GM12892 (cell line): Measurements from ENCODE around the gene CFAP61.

Experiments
- POLR2A ChIP-seq: IDR thresholded peaks from 2 replicates; pipeline ENCODE4 v1.6.1; 2011; ENCODE audit warnings: low read depth, low read length, control low read depth
- POLR2AphosphoS5 ChIP-seq: IDR thresholded peaks from 2 replicates; pipeline ENCODE4 v1.6.1; 2011; ENCODE audit warnings: low read depth, low read length, control low read depth

DNA sequence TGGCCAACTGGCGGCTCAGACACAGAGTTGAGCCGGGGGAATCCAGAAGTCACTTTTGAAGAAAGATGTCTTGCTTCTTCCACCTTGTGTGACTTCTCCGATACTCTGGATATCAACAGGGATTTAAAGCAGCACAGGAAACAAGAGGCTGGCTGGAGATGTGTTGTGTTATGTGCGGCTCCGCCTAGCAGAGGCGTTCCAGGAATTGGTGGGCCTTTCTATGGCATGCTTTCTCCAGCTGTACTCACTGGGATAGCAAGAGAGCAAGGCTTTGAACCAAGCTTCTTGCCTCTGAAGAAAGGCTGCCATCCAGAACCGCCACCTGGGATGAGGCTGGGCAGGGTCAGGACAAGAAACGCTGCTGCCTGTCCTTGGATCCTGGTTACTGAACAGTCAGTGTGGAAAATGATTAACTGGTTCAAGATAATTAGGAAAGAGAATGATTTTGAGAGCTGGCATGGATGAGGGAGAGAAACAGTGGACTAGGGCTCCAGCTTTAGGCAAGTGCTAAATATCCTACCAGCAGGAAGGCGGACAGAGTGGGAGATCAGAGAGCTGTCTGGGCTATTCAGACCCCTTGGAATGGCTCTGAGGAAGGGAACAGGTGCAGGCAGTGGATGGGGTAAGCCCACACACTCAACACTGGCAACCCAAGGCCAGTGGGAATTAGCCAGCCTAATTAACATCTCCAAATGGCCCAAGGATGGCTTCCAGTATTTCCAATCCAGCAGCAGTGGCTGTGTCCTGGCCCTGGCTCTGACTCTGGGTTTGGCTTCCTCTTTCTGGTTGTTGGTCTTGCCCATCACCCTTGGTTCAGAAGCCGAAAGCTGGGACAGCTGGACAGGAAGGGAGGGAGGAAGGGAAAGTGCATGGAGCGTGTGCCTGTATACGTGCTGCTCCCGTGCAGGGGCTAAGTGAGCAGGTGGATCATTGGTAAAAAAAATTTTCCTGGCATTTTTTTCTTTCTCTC, 347.5 kb downstream of the CFAP61 start:
- TF ChIP-seq POLR2A (no peak), POLR2AphosphoS5 (no peak)
